Measurements from ENCODE around the gene ZBTB16.

DNA sequence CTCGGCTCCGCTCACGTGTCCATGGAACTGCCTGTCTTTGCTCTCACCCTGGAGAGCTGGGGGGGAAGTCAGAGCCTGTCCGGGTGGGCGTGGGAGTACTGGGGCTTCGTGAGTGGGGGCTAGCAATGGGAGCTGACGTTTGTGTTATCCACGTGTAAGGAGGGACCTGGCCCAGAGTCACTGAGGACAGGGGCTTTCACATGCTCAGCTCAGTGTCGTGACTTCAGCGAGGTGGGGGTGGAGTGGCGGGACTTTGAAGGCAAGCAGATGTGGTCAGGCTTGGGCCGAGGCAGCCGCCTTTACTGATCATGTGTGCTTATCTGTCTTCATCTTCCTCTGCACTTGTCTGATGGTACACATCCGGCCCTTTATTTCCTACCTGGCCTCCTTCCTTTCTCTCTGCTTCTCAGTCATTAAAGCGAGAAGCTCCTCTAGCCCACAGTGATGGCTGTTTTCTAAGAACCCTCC is 123.6 kb downstream of the ZBTB16 start:
- TF ChIP-seq, protein P1, sequence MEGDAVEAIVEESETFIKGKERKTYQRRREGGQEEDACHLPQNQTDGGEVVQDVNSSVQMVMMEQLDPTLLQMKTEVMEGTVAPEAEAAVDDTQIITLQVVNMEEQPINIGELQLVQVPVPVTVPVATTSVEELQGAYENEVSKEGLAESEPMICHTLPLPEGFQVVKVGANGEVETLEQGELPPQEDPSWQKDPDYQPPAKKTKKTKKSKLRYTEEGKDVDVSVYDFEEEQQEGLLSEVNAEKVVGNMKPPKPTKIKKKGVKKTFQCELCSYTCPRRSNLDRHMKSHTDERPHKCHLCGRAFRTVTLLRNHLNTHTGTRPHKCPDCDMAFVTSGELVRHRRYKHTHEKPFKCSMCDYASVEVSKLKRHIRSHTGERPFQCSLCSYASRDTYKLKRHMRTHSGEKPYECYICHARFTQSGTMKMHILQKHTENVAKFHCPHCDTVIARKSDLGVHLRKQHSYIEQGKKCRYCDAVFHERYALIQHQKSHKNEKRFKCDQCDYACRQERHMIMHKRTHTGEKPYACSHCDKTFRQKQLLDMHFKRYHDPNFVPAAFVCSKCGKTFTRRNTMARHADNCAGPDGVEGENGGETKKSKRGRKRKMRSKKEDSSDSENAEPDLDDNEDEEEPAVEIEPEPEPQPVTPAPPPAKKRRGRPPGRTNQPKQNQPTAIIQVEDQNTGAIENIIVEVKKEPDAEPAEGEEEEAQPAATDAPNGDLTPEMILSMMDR (conservative IDR thresholded peaks at IDR 0.05; ENCODE audit: low read depth, low read length): no peak
- TF ChIP-seq, protein P2, sequence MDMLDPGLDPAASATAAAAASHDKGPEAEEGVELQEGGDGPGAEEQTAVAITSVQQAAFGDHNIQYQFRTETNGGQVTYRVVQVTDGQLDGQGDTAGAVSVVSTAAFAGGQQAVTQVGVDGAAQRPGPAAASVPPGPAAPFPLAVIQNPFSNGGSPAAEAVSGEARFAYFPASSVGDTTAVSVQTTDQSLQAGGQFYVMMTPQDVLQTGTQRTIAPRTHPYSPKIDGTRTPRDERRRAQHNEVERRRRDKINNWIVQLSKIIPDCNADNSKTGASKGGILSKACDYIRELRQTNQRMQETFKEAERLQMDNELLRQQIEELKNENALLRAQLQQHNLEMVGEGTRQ (IDR thresholded peaks at IDR 0.05; ENCODE audit: low read depth, low read length): no peak
- TF ChIP-seq, protein P3, sequence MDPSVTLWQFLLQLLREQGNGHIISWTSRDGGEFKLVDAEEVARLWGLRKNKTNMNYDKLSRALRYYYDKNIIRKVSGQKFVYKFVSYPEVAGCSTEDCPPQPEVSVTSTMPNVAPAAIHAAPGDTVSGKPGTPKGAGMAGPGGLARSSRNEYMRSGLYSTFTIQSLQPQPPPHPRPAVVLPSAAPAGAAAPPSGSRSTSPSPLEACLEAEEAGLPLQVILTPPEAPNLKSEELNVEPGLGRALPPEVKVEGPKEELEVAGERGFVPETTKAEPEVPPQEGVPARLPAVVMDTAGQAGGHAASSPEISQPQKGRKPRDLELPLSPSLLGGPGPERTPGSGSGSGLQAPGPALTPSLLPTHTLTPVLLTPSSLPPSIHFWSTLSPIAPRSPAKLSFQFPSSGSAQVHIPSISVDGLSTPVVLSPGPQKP (IDR thresholded peaks at IDR 0.05; ENCODE audit: borderline replicate concordance, low read depth, low read length): no peak
- no peak for TF ChIP-seq POLR2A (IDR thresholded peaks at IDR 0.05; ENCODE audit: low read depth, low read length)
- no peak for TF ChIP-seq FOS (IDR thresholded peaks at IDR 0.05; ENCODE audit: low read depth, low read length)
- no peak for TF ChIP-seq MAZ (IDR thresholded peaks at IDR 0.05; ENCODE audit: borderline replicate concordance, low read depth, low read length)
- no peak for TF ChIP-seq MAFK (IDR thresholded peaks at IDR 0.05; ENCODE audit: low read depth, low read length)
- TF ChIP-seq RFX5 (IDR thresholded peaks at IDR 0.05; ENCODE audit: low read depth, low read length): no peak
- TF ChIP-seq MXI1 (IDR thresholded peaks at IDR 0.05; ENCODE audit: borderline replicate concordance, low read depth, low read length): no peak
- no peak for TF ChIP-seq BHLHE40 (IDR thresholded peaks at IDR 0.05; ENCODE audit: low read depth, low read length)
- no peak for TF ChIP-seq RAD21 (IDR thresholded peaks at IDR 0.05; ENCODE audit: low read length)
- TF ChIP-seq CEBPB (IDR thresholded peaks at IDR 0.05; ENCODE audit: low read depth, low read length): no peak

Data from IMR-90 (cell line).